LNCAP (cell line): ENCODE measurements around the gene KRTAP9-6.

Experiments
- CTCF ChIP-seq: fragments of 450-650 bp; IDR thresholded peaks from 2 replicates; pipeline ENCODE4 v1.5.1; 2017; ENCODE audit warnings: mild to moderate bottlenecking

The KRTAP9-6 gene

GRCh38 chr17:41301916-41302901, 37.0 kb downstream of the KRTAP9-6 start, which contains the start of gene KRTAP29-1:
TSS of gene KRTAP29-1 (minus strand) at chr17:41302851. CDS start at chr17:41302851, 0 bp downstream.
- TF ChIP-seq CTCF, result no peak

GRCh38 chr17:41302981-41303380, 37.8 kb downstream of the KRTAP9-6 start:
- no peak for TF ChIP-seq CTCF

- TF ChIP-seq CTCF, result no peak
Measured at GRCh38 chr17:41304091-41304490, 38.9 kb downstream of the KRTAP9-6 start.

GRCh38 chr17:41307647-41308046, 42.5 kb downstream of the KRTAP9-6 start:
- no peak for TF ChIP-seq CTCF

- TF ChIP-seq CTCF, result no peak
Measured at GRCh38 chr17:41308251-41308917, 43.2 kb downstream of the KRTAP9-6 start.

- TF ChIP-seq CTCF, result no peak
Measured at GRCh38 chr17:41308918-41309359, 43.8 kb downstream of the KRTAP9-6 start, which contains the start of gene KRTAP16-1. TSS of gene KRTAP16-1 (minus strand) at chr17:41309309. CDS start at chr17:41309253, 56 bp downstream.

GRCh38 chr17:41311111-41311510, 45.9 kb downstream of the KRTAP9-6 start:
- no peak for TF ChIP-seq CTCF
